Progenitor cell of endocrine pancreas (in vitro differentiated cells): ENCODE measurements around the gene CYP4X1. TPM values are rescaled to one million over a fixed set of nuclear protein-coding genes. Genes with fewer than 3 reads are reported as not detected.
A peak's percentile ranks its signal among the peaks of the same experiment; 100 is the strongest.
"Not testable (repeated sequence)": the region's sequence is repeated elsewhere in the genome, so short reads cannot be mapped to it uniquely, and the experiment has no call there.

Source experiments
- DNase-seq: peaks from one replicate; pipeline ENCODE4 v3.0.0; 2021; ENCODE audit warnings: low spot score; ENCODE audit not compliant: unreplicated experiment
- H3K27ac Mint-ChIP-seq: 2 replicates; pipeline ENCODE4 v1.8.0; 2021; ENCODE audit warnings: mild to moderate bottlenecking, moderate library complexity, mixed read lengths
- H3K27me3 Mint-ChIP-seq: 2 replicates; pipeline ENCODE4 v1.8.0; 2021; ENCODE audit warnings: mixed read lengths
- H3K36me3 Mint-ChIP-seq: 2 replicates; pipeline ENCODE4 v1.8.0; 2022; ENCODE audit warnings: mixed read lengths; ENCODE audit not compliant: insufficient read depth
- H3K4me1 Mint-ChIP-seq: 2 replicates; pipeline ENCODE4 v1.8.0; 2021; ENCODE audit warnings: low read depth, mixed read lengths
- H3K4me3 Mint-ChIP-seq: 2 replicates; pipeline ENCODE4 v1.8.0; 2021; ENCODE audit warnings: low read depth, mild to moderate bottlenecking, moderate library complexity, mixed read lengths
- H3K9me3 Mint-ChIP-seq: 2 replicates; pipeline ENCODE4 v1.8.0; 2021; ENCODE audit warnings: low read depth, mixed read lengths
- CTCF ChIP-seq: fragments of 200-600 bp; sonication (generic); IDR thresholded peaks from one replicate; pipeline ENCODE4 v1.5.0; 2021; ENCODE audit warnings: antibody characterized with exemption, mild to moderate bottlenecking; ENCODE audit not compliant: unreplicated experiment
- total RNA-seq: library from RNA; stranded (reverse); gene quantifications from 2 replicates; pipeline ENCODE4 v1.2.1, GENCODE V29; 2021

CYP4X1 gene
- total RNA-seq, 1 donor from 2014 or later, result 0.24 TPM

- Mint-ChIP-seq H3K4me3 (no peak overlapping the region), H3K9me3 (peaks cover 7% of the 10 kb centered on the region), H3K4me1 (peaks cover under 1% of the 10 kb centered on the region), H3K36me3 (no peaks in the 10 kb centered on the region), H3K27me3 (no peaks in the 10 kb centered on the region), H3K27ac (no peak overlapping the region)
- no peak for DNase-seq
- TF ChIP-seq CTCF, result peak; percentile 50
Observed at GRCh38 chr1:46991083-46991923, 32.2 kb upstream of the CYP4X1 start.

- H3K9me3 Mint-ChIP-seq, result no peaks in the 10 kb centered on the region
- no peaks in the 10 kb centered on the region for H3K36me3 Mint-ChIP-seq
- no peak overlapping the region for H3K27ac Mint-ChIP-seq
- no peak for DNase-seq
- peaks cover 2% of the 10 kb centered on the region for H3K4me1 Mint-ChIP-seq
- H3K4me3 Mint-ChIP-seq, result no peak overlapping the region
- no peaks in the 10 kb centered on the region for H3K27me3 Mint-ChIP-seq
- TF ChIP-seq CTCF, result no peak
Observed at GRCh38 chr1:46996659-46997281, 26.7 kb upstream of the CYP4X1 start.

GRCh38 chr1:47002211-47002610 is 21.3 kb upstream of the CYP4X1 start:
- TF ChIP-seq CTCF, result no peak
- no peak overlapping the region for H3K27ac Mint-ChIP-seq
- no peak overlapping the region for H3K4me3 Mint-ChIP-seq
- no peaks in the 10 kb centered on the region for H3K27me3 Mint-ChIP-seq
- H3K4me1 Mint-ChIP-seq, result no peaks in the 10 kb centered on the region
- H3K36me3 Mint-ChIP-seq, result peaks cover 2% of the 10 kb centered on the region
- DNase-seq, result no peak
- no peaks in the 10 kb centered on the region for H3K9me3 Mint-ChIP-seq

GRCh38 chr1:47003896-47004403 is 19.5 kb upstream of the CYP4X1 start:
- no peak for TF ChIP-seq CTCF
- Mint-ChIP-seq H3K9me3 (peaks cover 9% of the 10 kb centered on the region), H3K4me3 (no peak overlapping the region), H3K27me3 (no peaks in the 10 kb centered on the region), H3K36me3 (peaks cover 2% of the 10 kb centered on the region), H3K27ac (no peak overlapping the region), H3K4me1 (no peaks in the 10 kb centered on the region)
- no peak for DNase-seq

GRCh38 chr1:47006437-47006836 is 17.0 kb upstream of the CYP4X1 start:
- DNase-seq, H3K27me3 Mint-ChIP-seq: not testable (repeated sequence)
- peaks cover 15% of the 10 kb centered on the region for H3K9me3 Mint-ChIP-seq

More at GRCh38 chr1:47006437-47006836, 17.0 kb upstream of the CYP4X1 start:
- H3K4me3 Mint-ChIP-seq, H3K4me1 Mint-ChIP-seq, H3K36me3 Mint-ChIP-seq, H3K27ac Mint-ChIP-seq: not testable (repeated sequence)
